ENCODE measurements around the gene UGT2B11. TPM values are rescaled to one million over a fixed set of nuclear protein-coding genes. Genes with fewer than 3 reads are reported as not detected.
"Not testable (repeated sequence)": the region's sequence is repeated elsewhere in the genome, so short reads cannot be mapped to it uniquely, and the experiment has no call there.

Gene UGT2B11
- total RNA-seq, 1 donor from 2014 or later, result not detected

DNA sequence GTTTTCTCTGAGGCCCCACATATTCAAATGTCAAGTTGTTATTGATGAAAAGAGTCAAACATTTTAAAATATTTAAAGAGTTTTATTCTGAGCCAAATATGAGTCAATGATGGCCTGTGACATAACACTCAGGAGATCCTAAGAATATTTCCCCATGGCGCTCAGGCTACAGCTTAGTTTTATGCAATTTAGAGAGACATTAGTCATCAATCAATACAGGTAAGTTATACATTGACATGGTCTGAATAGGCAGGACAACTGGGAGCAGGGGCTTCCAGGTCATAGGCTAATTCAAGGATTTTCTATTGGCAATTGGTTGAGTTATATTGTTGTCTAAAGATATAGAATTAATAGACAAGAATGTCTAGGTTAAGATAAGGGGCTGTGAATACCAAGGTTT lies 34.7 kb downstream of the UGT2B11 start:
- intact Hi-C loops (cut with DNase I); ATAC-seq (ENCODE audit: poor library complexity); DNase-seq: not testable (repeated sequence)

- DNase-seq; ATAC-seq (ENCODE audit: poor library complexity); intact Hi-C loops (cut with DNase I): not testable (repeated sequence)
Observed at GRCh38 chr4:69178751-69179205, 35.8 kb downstream of the UGT2B11 start.

DNA sequence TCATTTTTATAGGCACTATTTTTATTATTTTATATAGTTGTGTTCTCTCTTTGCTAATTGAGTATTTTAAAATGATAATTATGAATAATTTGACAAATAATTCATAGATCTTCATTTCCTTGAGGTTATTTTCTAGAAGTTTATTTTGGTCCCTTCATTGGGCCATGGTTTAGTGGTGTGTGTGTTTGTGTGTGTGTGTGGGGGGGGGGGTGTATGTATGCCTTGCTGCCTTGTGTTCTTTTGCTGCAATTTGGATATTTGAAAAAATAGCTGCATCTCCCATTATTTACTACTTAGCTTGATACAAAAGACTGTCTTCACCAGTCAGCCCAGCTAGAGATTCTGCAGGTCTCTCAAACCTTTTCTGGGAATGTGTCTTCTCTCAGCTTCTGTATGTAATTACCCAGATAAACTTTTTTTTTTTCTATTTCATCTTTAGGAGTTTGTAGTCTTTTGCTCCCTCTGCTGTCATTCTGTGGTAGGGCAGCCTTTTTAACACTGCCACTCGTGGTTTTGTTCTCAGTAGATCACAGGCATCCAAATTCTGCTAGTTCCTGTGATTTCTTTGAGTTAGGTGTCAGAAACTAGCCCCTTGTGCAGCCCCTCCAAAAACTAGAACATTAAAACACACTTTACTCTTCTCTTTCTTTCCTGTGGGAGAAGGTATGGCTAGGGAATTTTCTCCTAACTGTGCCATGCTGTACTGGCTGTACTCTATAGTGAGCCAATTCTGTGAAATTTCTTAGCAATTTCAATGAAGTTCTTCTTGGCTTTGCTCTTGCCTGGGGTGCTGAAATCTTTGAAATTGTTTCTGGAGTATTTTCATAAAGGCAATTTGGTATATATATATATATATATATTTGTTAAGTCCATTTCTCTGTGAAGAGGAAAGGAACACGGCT lies 44.1 kb downstream of the UGT2B11 start:
- DNase-seq; intact Hi-C loops (cut with DNase I); ATAC-seq (ENCODE audit: poor library complexity): not testable (repeated sequence)

GRCh38 chr4:69169171-69169570 lies 45.4 kb downstream of the UGT2B11 start:
- ATAC-seq (ENCODE audit: poor library complexity); DNase-seq; intact Hi-C loops (cut with DNase I): not testable (repeated sequence)

DNA sequence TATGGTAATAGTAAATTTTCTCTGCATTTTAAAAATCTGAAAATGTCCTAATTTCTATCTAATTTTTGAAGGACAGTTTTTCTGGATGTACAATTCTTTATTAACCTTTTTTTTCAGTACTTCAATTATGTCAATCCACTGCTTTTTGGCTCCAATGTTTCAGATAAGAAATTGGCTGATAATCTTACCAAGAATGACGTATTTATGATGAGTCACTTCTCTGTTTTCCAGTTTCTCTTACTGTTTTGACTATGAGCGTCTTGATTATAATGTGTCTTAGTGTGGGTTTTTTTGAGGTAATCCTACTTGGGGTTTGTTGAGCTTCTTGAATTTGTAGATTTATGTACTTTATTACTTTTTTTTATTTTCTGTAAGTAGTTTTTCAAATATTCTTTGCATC lies 47.2 kb downstream of the UGT2B11 start:
- no peak for ATAC-seq (ENCODE audit: poor library complexity)
- DNase-seq, result no peak
- intact Hi-C loops (cut with DNase I), result no loop called here

DNA sequence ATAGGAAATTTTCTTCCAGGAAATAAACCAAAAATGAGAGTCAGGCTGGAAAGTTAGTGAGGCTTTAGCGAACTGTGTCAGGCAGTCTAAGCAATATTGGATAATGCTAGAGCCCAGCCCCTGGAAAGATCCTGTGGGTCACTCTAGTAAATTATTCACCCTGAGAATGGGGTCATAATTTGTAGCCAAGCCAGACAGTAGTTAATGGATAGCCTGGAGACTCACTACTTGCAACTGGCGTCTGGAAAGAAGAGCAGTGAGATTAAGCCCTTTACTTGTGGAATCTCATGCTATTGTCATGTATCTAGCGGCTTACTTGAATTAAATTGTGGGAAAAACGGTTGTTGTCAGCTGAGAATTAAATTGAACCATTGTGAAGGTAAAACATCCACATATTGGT lies 48.2 kb downstream of the UGT2B11 start:
- intact Hi-C loops (cut with DNase I); ATAC-seq (ENCODE audit: poor library complexity); DNase-seq: not testable (repeated sequence)

DNA sequence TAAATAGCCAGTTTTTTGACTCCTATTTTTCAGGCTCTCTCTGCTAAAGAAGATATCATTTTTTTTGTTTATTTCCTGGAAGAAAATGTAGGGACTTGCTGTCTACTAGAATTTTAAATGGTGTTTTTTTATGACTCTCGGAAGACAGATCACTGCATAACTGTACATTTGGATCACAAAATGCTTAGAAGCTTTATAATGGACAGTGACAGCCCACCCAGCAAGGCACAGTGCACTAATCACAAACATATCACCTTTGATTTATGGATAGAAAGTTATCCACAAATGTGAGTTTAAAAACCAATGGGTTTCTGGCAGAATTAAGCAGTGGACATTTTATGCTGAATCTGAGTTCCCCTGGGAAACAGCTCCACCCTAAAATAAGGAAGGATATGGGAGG lies 48.8 kb downstream of the UGT2B11 start:
- DNase-seq; intact Hi-C loops (cut with DNase I); ATAC-seq (ENCODE audit: poor library complexity): not testable (repeated sequence)

DNA sequence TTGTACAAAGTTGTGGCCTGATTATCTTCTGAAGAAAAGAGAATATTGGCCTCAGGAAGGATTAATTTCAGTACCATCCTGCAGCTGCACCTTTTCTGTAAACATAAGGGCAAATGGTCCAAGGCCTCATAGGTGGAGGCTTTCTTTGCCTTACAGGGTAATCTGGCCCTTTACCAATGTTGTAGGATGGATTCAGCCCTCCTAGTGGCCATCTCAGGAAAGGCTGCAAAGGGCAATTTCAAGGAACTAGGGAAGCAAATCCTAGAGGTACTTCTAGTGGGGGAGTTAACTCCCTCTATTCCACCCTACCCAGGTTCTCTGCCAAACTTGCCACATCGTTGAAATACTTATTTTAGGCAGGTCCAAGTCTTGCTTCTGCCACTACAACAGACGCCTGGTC lies 57.6 kb downstream of the UGT2B11 start:
- intact Hi-C loops (cut with DNase I), result no loop called here

GRCh38 chr4:69154021-69154420 lies 60.5 kb downstream of the UGT2B11 start:
- no peak for ATAC-seq (ENCODE audit: poor library complexity)
- intact Hi-C loops (cut with DNase I), result no loop called here
- DNase-seq, result no peak

More for the DNA sequence above, 57.6 kb downstream of the UGT2B11 start:
- no peak for ATAC-seq (ENCODE audit: poor library complexity)
- DNase-seq, result no peak

Other genes with a start within 250 kb of the UGT2B11 start
- not detected for gene UGT2B7, start 118.3 kb downstream of the UGT2B11 start, total RNA-seq
- not detected for gene UGT2B28, start 65.7 kb upstream of the UGT2B11 start, total RNA-seq